Activated CD4-positive, alpha-beta T cell treated with anti-CD3 and anti-CD28 coated beads for 36 hours (primary cell): Measurements from ENCODE around the gene ARL13A. TPM values are rescaled to one million over a fixed set of nuclear protein-coding genes. Genes with fewer than 3 reads are reported as not detected.

Experiments
- total RNA-seq, 2 experiments: library from RNA; stranded (reverse); gene quantifications; one replicate each; pipeline ENCODE4 v1.2.3, GENCODE V29; 2021

ARL13A gene
- total RNA-seq, 2 experiments from 2014 or later: not detected

Other genes starting within 250 kb of the ARL13A start
- gene SYTL4, start 237.6 kb upstream of the ARL13A start, total RNA-seq: not detected
- 10 to 100 TPM; 53.8 to 54.3 TPM for gene CSTF2, start 149.3 kb upstream of the ARL13A start, total RNA-seq
- gene NOX1, start 95.3 kb upstream of the ARL13A start, total RNA-seq: not detected
- 1 to 10 TPM in 1 of 2 experiments, under 1 TPM in 1; 0.78 to 1.0 TPM for gene XKRX, start 40.8 kb upstream of the ARL13A start, total RNA-seq
- 10 to 100 TPM; 20.6 to 24.3 TPM for gene TRMT2B, start 82.4 kb downstream of the ARL13A start, total RNA-seq
- gene TMEM35A, start 109.2 kb downstream of the ARL13A start, total RNA-seq: not detected
- 10 to 100 TPM; 19.6 to 20.6 TPM for gene CENPI, start 128.5 kb downstream of the ARL13A start, total RNA-seq